Measurements from ENCODE around the gene MLXIP. TPM values are rescaled to one million over a fixed set of nuclear protein-coding genes. Genes with fewer than 3 reads are reported as not detected.

The MLXIP gene
- total and polyA plus RNA-seq, 8 donors: 48.1 to 98.7 (median 77.9) TPM

DNA sequence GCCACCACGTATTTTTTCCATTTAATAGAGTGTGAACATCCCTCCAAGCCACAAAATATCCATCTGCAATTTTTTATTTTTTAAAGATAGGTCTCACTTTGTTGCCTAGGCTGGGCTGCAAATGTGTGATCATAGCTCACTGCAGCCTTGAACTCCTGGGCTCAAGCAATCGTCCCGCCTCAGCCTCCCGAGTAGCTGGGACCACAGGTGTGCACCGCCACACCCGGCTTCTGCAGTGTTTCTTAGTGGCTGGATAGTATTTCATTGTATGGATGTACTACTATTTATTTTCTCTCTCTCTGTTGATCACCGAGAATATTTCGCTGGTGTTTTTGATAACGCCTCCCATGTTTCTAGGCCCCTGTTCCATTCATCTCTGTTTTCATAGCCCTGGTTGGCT lies 17.5 kb downstream of the MLXIP start:
- ATAC-seq: no peak
- H3K4me1 ChIP-seq: peaks cover 36 to 66% of the 10 kb centered on the region in 2 donors
- H3K9me3 ChIP-seq: no peaks in the 10 kb centered on the region
- H3K36me3 ChIP-seq: no peaks in the 10 kb centered on the region
- no peak for DNase-seq
- no peaks in the 10 kb centered on the region for H3K27me3 ChIP-seq
- intact Hi-C loops (cut with DNase I): no loop called here
- H3K27ac ChIP-seq: peak overlapping the region; percentile 67 to 78
- H3K4me3 ChIP-seq: no peak overlapping the region
- TF ChIP-seq, protein P1, sequence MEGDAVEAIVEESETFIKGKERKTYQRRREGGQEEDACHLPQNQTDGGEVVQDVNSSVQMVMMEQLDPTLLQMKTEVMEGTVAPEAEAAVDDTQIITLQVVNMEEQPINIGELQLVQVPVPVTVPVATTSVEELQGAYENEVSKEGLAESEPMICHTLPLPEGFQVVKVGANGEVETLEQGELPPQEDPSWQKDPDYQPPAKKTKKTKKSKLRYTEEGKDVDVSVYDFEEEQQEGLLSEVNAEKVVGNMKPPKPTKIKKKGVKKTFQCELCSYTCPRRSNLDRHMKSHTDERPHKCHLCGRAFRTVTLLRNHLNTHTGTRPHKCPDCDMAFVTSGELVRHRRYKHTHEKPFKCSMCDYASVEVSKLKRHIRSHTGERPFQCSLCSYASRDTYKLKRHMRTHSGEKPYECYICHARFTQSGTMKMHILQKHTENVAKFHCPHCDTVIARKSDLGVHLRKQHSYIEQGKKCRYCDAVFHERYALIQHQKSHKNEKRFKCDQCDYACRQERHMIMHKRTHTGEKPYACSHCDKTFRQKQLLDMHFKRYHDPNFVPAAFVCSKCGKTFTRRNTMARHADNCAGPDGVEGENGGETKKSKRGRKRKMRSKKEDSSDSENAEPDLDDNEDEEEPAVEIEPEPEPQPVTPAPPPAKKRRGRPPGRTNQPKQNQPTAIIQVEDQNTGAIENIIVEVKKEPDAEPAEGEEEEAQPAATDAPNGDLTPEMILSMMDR (IDR thresholded peaks at IDR 0.05): no peak

DNA sequence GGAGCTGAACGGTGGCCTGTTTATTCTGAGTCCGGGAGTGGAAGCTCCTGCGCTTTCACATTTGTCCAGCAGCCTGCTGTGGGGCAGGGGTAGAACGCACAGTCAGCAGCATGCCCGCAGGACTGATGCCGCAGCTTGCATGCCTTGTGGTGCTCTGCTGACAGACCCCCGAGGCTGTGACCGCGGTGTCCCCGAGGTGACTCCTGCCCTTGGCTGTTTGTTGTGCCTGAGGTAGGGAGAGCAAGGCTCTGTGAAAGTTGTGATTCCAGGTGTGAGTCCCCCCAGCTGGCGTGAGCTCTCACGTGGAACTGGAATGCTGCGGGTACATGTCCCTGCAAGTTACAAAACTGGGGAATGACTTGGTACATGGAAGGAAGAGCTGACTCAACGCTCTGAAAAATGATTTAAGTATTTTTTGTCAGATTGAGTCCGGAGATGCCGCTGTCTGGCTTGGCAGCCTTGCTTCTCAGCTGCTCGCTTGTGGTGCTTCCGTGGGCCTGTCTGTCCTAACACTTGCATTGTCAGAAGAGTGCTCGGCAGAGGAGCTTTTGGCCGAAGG lies 18.1 kb downstream of the MLXIP start:
- DNase-seq (no peak), ATAC-seq (no peak)
- no peaks in the 10 kb centered on the region for H3K9me3 ChIP-seq
- TF ChIP-seq, protein P1 (IDR thresholded peaks at IDR 0.05): no peak
- peaks cover 37 to 66% of the 10 kb centered on the region in 2 donors for H3K4me1 ChIP-seq
- H3K27ac ChIP-seq: peak overlapping the region; percentile 67 to 78
- H3K27me3 ChIP-seq: no peaks in the 10 kb centered on the region
- no peak overlapping the region for H3K4me3 ChIP-seq
- no peaks in the 10 kb centered on the region for H3K36me3 ChIP-seq
- intact Hi-C loops (cut with DNase I): no loop called here

DNA sequence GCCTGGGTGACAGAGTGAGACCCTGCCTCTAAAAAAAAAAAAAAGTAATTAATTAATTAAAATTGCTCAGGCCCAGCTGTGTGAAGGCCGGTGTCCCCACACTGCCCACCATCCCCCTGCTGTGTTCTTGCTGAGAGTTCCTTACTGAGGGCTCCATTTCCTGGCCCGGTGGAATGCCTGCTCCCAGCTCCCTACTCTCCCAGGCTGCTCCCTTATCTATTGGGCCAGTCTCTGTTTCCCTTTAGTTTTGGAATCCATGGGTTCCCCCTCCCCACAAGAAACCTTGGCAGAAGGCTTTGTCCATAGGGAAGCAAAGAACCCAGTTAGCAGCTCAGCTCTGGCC lies 19.0 kb downstream of the MLXIP start:
- Histone ChIP-seq H3K27me3 (no peaks in the 10 kb centered on the region), H3K4me3 (no peak overlapping the region), H3K36me3 (no peaks in the 10 kb centered on the region), H3K27ac (peak overlapping the region; percentile 67 to 78), H3K9me3 (no peaks in the 10 kb centered on the region), H3K4me1 (peaks cover 37 to 63% of the 10 kb centered on the region in 2 donors)
- intact Hi-C loops (cut with DNase I): no loop called here
- DNase-seq (no peak), ATAC-seq (no peak)
- TF ChIP-seq, protein P1 (IDR thresholded peaks at IDR 0.05): no peak

DNA sequence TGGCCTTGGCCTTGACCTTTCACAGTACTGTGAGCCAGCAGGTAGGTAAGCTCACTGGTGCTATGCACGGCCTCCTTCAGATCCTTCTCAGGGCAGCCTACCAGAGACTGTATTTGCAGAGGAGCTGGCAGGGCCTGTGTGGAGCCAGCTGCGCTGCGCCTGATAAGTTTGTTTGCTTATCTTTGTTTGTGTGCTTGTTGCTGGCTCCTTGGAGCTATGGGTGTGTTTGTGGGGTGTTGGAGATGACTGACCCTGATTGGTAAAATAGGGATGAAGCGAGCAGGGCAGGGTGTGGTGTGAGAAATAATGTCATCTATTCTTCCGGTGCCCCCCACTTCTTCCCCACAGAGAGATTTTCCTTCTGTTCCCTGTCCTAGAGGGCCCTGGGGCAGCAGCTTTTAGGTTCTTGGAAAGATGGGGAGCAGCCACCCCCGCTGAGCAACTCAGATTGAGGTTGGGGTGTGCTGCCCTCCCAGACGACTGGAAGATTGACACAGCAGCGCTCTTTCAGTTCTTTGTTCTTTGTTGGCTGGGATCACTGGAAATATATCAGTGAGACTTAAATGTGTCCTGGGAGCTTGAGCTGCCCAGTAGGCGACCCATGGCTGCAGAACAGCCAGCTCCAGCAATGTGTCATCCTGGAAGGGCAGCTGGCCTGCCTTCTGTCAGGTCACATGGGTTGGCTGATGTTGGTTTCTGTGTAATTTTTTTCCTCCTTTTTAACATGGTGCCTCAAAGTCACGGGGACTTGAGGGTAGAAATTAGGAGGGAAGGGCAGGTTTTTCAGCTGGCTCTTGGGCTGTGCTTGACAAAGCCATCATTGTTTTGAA lies 19.6 kb downstream of the MLXIP start:
- H3K4me3 ChIP-seq: no peak overlapping the region
- TF ChIP-seq, protein P1 (IDR thresholded peaks at IDR 0.05): no peak
- peak overlapping the region; percentile 67 to 78 for H3K27ac ChIP-seq
- peak; percentile 95 for ATAC-seq
- no peaks in the 10 kb centered on the region for H3K9me3 ChIP-seq
- H3K36me3 ChIP-seq: no peaks in the 10 kb centered on the region
- DNase-seq: peak in 3 of 4 donors; percentile 78 to 92 (median 81)
- no peaks in the 10 kb centered on the region for H3K27me3 ChIP-seq
- intact Hi-C loops (cut with DNase I): no loop called here
- H3K4me1 ChIP-seq: peaks cover 37 to 66% of the 10 kb centered on the region in 2 donors

DNA sequence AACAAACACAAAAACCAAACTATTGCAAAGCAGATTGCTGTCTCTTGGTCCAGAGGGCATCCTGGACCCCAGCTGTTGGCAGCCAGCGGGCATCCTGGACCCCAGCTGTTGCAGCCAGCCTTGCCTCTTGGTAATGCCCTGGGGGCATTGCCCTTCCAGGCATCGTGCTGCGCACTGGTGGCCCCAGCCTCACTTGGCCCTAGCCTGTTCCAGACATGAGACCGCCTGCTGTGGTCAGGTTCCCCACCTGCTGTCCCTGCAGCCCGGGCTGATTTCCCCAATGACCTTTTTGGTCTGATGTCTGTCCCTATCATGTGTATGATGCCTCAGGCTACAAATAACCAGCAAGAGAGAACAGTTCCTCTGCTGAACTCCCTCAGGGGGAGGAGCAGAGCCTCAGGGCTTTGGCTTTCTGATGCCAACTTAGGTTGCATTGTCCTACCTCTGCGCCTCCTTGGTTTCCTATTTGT lies 20.8 kb downstream of the MLXIP start:
- H3K4me1 ChIP-seq: peaks cover 37 to 72% of the 10 kb centered on the region in 2 donors
- no peaks in the 10 kb centered on the region for H3K36me3 ChIP-seq
- no peak for ATAC-seq
- TF ChIP-seq, protein P1 (IDR thresholded peaks at IDR 0.05): no peak
- H3K27ac ChIP-seq: peak overlapping the region; percentile 67 to 78
- no peak overlapping the region for H3K4me3 ChIP-seq
- no peaks in the 10 kb centered on the region for H3K27me3 ChIP-seq
- intact Hi-C loops (cut with DNase I): no loop called here
- no peak for DNase-seq
- no peaks in the 10 kb centered on the region for H3K9me3 ChIP-seq

All from left lung (tissue), 10 donors.